GM23338 (cell line): ENCODE data around the gene USP37. TPM values are rescaled to one million over a fixed set of nuclear protein-coding genes. Genes with fewer than 3 reads are reported as not detected.

ENCODE experiments used
- ATAC-seq: fragments of 200-7000 bp; cut with Tn5 transposase; 3 replicates; pipeline ENCODE4 v1.9.1; 2020
- DNase-seq: peaks from one replicate; pipeline ENCODE4 v3.0.0-alpha.2; 2015; ENCODE audit warnings: low spot score
- H2AFZ ChIP-seq: fragments of 200-600 bp; sonication (generic); 2 replicates; pipeline ENCODE4 v1.8.0; 2016; ENCODE audit warnings: antibody characterized with exemption, mild to moderate bottlenecking, moderate library complexity
- H3F3A ChIP-seq: fragments of 200-600 bp; sonication (generic); replicated peaks from 2 replicates; pipeline ENCODE4 v1.8.0; 2017; ENCODE audit warnings: antibody characterized with exemption, mixed run types, low read depth
- H3K27ac ChIP-seq: fragments of 200-600 bp; sonication (generic); 2 replicates; pipeline ENCODE4 v1.6.1; 2016; ENCODE audit warnings: low read depth
- H3K27me3 ChIP-seq: fragments of 200-600 bp; sonication (generic); 2 replicates; pipeline ENCODE4 v1.8.0; 2016; ENCODE audit warnings: mild to moderate bottlenecking, mixed run types, moderate library complexity; ENCODE audit not compliant: insufficient read depth
- H3K36me3 ChIP-seq: fragments of 200-600 bp; sonication (generic); 2 replicates; pipeline ENCODE4 v1.8.0; 2016; ENCODE audit warnings: mild to moderate bottlenecking; ENCODE audit not compliant: insufficient read depth
- H3K4me1 ChIP-seq: fragments of 200-600 bp; sonication (generic); 2 replicates; pipeline ENCODE4 v1.8.0; 2016; ENCODE audit warnings: mild to moderate bottlenecking, moderate library complexity; ENCODE audit not compliant: insufficient read depth
- H3K4me2 ChIP-seq: fragments of 200-600 bp; sonication (generic); 2 replicates; pipeline ENCODE4 v1.7.1; 2017; ENCODE audit warnings: mixed run types
- H3K4me3 ChIP-seq: fragments of 200-600 bp; sonication (generic); 2 replicates; pipeline ENCODE4 v1.6.1; 2016; ENCODE audit warnings: mixed run types
- H3K79me2 ChIP-seq: fragments of 200-600 bp; sonication (generic); replicated peaks from 2 replicates; pipeline ENCODE4 v1.8.0; 2017; ENCODE audit warnings: mild to moderate bottlenecking; ENCODE audit not compliant: insufficient read depth
- H3K9me2 ChIP-seq: fragments of 200-600 bp; sonication (generic); 2 replicates; pipeline ENCODE4 v1.8.0; 2017; ENCODE audit not compliant: insufficient read depth
- H4K20me1 ChIP-seq: fragments of 200-600 bp; sonication (generic); replicated peaks from 2 replicates; pipeline ENCODE4 v1.8.0; 2017; ENCODE audit warnings: mild to moderate bottlenecking; ENCODE audit not compliant: insufficient read depth
- H3K27ac Mint-ChIP-seq: 2 replicates; pipeline ENCODE4 v1.8.0; 2020; ENCODE audit warnings: inconsistent platforms, mild to moderate bottlenecking, moderate library complexity, mixed read lengths
- H3K27me3 Mint-ChIP-seq: 3 replicates; pipeline ENCODE4 v1.8.0; 2022; ENCODE audit warnings: low read depth, mild to moderate bottlenecking, moderate library complexity, mixed read lengths, inconsistent platforms; ENCODE audit not compliant: insufficient read depth, poor library complexity
- H3K36me3 Mint-ChIP-seq: 3 replicates; pipeline ENCODE4 v1.8.0; 2021; ENCODE audit warnings: low read depth, mild to moderate bottlenecking, inconsistent platforms, moderate library complexity, mixed read lengths
- H3K4me1 Mint-ChIP-seq: 3 replicates; pipeline ENCODE4 v1.8.0; 2020; ENCODE audit warnings: mild to moderate bottlenecking, inconsistent platforms, mixed read lengths
- H3K4me3 Mint-ChIP-seq: 3 replicates; pipeline ENCODE4 v1.8.0; 2021; ENCODE audit warnings: moderate library complexity, mild to moderate bottlenecking, inconsistent platforms, mixed read lengths
- H3K9me3 Mint-ChIP-seq: 3 replicates; pipeline ENCODE4 v1.8.0; 2020; ENCODE audit warnings: moderate library complexity, mild to moderate bottlenecking, inconsistent platforms, mixed read lengths
- EZH2 ChIP-seq: fragments of 200-600 bp; sonication (generic); IDR thresholded peaks from one replicate; pipeline ENCODE4 v1.8.0; 2017; ENCODE audit warnings: antibody characterized with exemption, mild to moderate bottlenecking, low read depth; ENCODE audit not compliant: unreplicated experiment
- EZH2phosphoT487 ChIP-seq: fragments of 200-600 bp; sonication (generic); IDR thresholded peaks from one replicate; pipeline ENCODE4 v1.8.1; 2018; ENCODE audit warnings: antibody characterized with exemption; ENCODE audit not compliant: unreplicated experiment
- STAT1 ChIP-seq: IDR thresholded peaks from one replicate; pipeline ENCODE4 v1.6.1; 2016; ENCODE audit warnings: antibody characterized with exemption; ENCODE audit not compliant: unreplicated experiment
- ZNF114 ChIP-seq: fragments of 250-450 bp; sonication (Bioruptor Pico); IDR thresholded peaks from 2 replicates; pipeline ENCODE4 v1.5.0; 2020; ENCODE audit warnings: mild to moderate bottlenecking, moderate library complexity
- ZNF331 ChIP-seq: fragments of 250-450 bp; sonication (Bioruptor Pico); IDR thresholded peaks from 2 replicates; pipeline ENCODE4 v1.5.0; 2020; ENCODE audit warnings: low read depth, mild to moderate bottlenecking, moderate library complexity
- polyA plus RNA-seq: library from polyadenylated mRNA; unstranded; fragments of >200 nt; fragmentation: Nextera tagmentation; extraction: Ambion mirVana; gene quantifications from 2 replicates; pipeline ENCODE4 v1.2.1, GENCODE V29; 2016
- total RNA-seq: library from RNA; depleted of rRNA; stranded (reverse); fragments of >200 nt; shearing (Covaris generic); gene quantifications from 2 replicates; pipeline ENCODE4 v1.2.3, GENCODE V29; 2014
- TF ChIP-seq, protein P1 (sequence below): IDR thresholded peaks from 2 replicates; pipeline ENCODE4 v1.6.1; 2016; ENCODE audit warnings: antibody characterized with exemption
- TF ChIP-seq, protein P2 (sequence below), 2 experiments: fragments of 200-600 bp in 1 of 2; sonication (generic) in 1 of 2; conservative IDR thresholded peaks; 2 replicates each; pipeline versions ENCODE4 v1.5.1 to v1.6.1; 2016 to 2017; ENCODE audit warnings: antibody characterized with exemption in 2 of 2, low read depth in 2 of 2, mild to moderate bottlenecking in 2 of 2, moderate library complexity in 1 of 2
- TF ChIP-seq, protein P3 (sequence below): IDR thresholded peaks from one replicate; pipeline ENCODE4 v1.6.1; 2018; ENCODE audit warnings: antibody characterized with exemption; ENCODE audit not compliant: unreplicated experiment

The USP37 gene
- total and polyA plus RNA-seq, 2 experiments from 2014 or later: 8.2 to 21.0 TPM

DNA sequence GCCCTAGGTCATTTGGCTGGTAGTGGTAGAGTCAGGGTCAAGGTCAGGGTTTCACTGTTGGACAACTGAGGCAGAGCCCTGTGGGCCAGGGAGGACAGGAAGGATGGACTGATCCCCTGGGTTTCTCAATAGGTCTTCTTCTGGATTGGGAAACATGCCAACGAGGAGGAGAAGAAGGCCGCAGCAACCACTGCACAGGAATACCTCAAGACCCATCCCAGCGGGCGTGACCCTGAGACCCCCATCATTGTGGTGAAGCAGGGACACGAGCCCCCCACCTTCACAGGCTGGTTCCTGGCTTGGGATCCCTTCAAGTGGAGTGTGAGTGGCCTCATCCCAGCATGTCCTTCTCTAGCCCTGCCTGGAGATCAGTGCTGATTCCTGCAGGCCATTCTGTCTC, 131.2 kb downstream of the USP37 start:
- no peak overlapping the region for H2AFZ ChIP-seq
- H3K4me2 ChIP-seq: no peak overlapping the region
- no peak for TF ChIP-seq STAT1
- TF ChIP-seq, protein P1, sequence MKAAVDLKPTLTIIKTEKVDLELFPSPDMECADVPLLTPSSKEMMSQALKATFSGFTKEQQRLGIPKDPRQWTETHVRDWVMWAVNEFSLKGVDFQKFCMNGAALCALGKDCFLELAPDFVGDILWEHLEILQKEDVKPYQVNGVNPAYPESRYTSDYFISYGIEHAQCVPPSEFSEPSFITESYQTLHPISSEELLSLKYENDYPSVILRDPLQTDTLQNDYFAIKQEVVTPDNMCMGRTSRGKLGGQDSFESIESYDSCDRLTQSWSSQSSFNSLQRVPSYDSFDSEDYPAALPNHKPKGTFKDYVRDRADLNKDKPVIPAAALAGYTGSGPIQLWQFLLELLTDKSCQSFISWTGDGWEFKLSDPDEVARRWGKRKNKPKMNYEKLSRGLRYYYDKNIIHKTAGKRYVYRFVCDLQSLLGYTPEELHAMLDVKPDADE: no peak
- TF ChIP-seq ZNF114 (CRISPR knock-in tag): no peak
- TF ChIP-seq, protein P2, sequence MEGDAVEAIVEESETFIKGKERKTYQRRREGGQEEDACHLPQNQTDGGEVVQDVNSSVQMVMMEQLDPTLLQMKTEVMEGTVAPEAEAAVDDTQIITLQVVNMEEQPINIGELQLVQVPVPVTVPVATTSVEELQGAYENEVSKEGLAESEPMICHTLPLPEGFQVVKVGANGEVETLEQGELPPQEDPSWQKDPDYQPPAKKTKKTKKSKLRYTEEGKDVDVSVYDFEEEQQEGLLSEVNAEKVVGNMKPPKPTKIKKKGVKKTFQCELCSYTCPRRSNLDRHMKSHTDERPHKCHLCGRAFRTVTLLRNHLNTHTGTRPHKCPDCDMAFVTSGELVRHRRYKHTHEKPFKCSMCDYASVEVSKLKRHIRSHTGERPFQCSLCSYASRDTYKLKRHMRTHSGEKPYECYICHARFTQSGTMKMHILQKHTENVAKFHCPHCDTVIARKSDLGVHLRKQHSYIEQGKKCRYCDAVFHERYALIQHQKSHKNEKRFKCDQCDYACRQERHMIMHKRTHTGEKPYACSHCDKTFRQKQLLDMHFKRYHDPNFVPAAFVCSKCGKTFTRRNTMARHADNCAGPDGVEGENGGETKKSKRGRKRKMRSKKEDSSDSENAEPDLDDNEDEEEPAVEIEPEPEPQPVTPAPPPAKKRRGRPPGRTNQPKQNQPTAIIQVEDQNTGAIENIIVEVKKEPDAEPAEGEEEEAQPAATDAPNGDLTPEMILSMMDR (conservative IDR thresholded peaks at IDR 0.05; ENCODE audit: low read depth in 2 of 2): no peak
- H3K4me3 ChIP-seq: no peak overlapping the region
- no peaks in the 10 kb centered on the region for H3K79me2 ChIP-seq
- ATAC-seq (no peak), DNase-seq (no peak)
- no peaks in the 10 kb centered on the region for H3K9me3 Mint-ChIP-seq
- peaks cover 8% of the 10 kb centered on the region for H3K27me3 Mint-ChIP-seq
- no peak overlapping the region for H3K27ac Mint-ChIP-seq
- H3K4me1 ChIP-seq: no peaks in the 10 kb centered on the region
- no peaks in the 10 kb centered on the region for H3K36me3 ChIP-seq
- no peaks in the 10 kb centered on the region for H3F3A ChIP-seq
- no peak overlapping the region for H3K4me3 Mint-ChIP-seq
- H3K4me1 Mint-ChIP-seq: no peaks in the 10 kb centered on the region
- H3K27me3 ChIP-seq: no peaks in the 10 kb centered on the region
- H3K36me3 Mint-ChIP-seq: no peaks in the 10 kb centered on the region
- no peak overlapping the region for H3K27ac ChIP-seq
- no peaks in the 10 kb centered on the region for H4K20me1 ChIP-seq
- H3K9me2 ChIP-seq: no peaks in the 10 kb centered on the region

DNA sequence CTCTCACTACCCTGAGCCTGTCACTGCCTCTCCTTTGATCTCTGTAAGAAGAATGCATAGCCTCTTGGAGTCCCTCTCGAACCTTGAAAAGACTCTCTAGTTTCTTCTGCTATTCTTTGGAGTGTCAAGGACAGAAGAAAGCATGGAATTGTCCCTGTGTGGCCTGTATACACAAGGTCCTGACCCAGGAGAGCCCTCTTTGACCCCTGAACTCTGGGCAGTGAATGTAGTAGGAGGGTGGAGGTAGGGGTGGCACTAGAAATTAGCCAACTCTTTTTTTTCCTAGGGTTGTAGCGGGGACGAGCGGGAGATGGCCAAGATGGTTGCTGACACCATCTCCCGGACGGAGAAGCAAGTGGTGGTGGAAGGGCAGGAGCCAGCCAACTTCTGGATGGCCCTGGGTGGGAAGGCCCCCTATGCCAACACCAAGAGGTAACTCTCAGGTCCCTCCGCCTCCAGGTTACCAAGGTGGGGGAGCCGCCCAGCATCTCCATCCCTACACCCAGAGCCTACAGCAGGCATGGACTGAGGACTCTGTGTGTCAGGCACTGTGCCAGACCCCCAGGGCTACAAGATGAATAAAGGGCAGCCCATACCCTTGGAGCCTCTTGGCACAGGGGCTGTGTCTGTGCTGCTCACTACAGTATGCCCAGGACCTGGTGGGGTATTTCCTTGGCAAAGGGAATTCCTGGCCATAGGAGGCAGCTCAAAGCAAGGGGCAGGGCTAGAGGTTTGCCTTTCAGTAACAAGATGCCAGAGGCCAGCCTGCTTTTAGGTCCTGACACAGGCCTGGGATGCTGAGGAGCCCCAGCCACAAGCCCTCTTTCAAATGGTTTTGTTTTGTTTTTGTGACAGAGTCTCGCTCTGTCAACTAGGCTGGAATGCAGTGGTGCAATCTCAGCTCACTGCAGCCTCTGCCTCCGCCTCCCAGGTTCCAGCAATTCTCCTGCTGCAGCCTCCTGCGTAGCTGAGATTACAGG, 132.9 kb downstream of the USP37 start:
- H3F3A ChIP-seq: no peaks in the 10 kb centered on the region
- DNase-seq: no peak

More for the DNA sequence above, 132.9 kb downstream of the USP37 start:
- Histone ChIP-seq H2AFZ (no peak overlapping the region), H3K4me1 (no peaks in the 10 kb centered on the region), H3K4me3 (no peak overlapping the region), H3K79me2 (no peaks in the 10 kb centered on the region), H3K27me3 (no peaks in the 10 kb centered on the region), H3K27ac (no peak overlapping the region), H3K36me3 (no peaks in the 10 kb centered on the region), H3K4me2 (no peak overlapping the region), H3K9me2 (no peaks in the 10 kb centered on the region), H4K20me1 (no peaks in the 10 kb centered on the region)
- no peak for ATAC-seq
- H3K4me1 Mint-ChIP-seq: no peaks in the 10 kb centered on the region
- H3K27me3 Mint-ChIP-seq: peaks cover 10% of the 10 kb centered on the region
- H3K36me3 Mint-ChIP-seq: no peaks in the 10 kb centered on the region
- H3K4me3 Mint-ChIP-seq: no peak overlapping the region
- TF ChIP-seq, protein P2 (conservative IDR thresholded peaks at IDR 0.05; ENCODE audit: low read depth in 2 of 2): no peak
- TF ChIP-seq EZH2 (no peak), EZH2phosphoT487 (no peak), ZNF331 (CRISPR knock-in tag) (no peak)
- TF ChIP-seq, protein P3, sequence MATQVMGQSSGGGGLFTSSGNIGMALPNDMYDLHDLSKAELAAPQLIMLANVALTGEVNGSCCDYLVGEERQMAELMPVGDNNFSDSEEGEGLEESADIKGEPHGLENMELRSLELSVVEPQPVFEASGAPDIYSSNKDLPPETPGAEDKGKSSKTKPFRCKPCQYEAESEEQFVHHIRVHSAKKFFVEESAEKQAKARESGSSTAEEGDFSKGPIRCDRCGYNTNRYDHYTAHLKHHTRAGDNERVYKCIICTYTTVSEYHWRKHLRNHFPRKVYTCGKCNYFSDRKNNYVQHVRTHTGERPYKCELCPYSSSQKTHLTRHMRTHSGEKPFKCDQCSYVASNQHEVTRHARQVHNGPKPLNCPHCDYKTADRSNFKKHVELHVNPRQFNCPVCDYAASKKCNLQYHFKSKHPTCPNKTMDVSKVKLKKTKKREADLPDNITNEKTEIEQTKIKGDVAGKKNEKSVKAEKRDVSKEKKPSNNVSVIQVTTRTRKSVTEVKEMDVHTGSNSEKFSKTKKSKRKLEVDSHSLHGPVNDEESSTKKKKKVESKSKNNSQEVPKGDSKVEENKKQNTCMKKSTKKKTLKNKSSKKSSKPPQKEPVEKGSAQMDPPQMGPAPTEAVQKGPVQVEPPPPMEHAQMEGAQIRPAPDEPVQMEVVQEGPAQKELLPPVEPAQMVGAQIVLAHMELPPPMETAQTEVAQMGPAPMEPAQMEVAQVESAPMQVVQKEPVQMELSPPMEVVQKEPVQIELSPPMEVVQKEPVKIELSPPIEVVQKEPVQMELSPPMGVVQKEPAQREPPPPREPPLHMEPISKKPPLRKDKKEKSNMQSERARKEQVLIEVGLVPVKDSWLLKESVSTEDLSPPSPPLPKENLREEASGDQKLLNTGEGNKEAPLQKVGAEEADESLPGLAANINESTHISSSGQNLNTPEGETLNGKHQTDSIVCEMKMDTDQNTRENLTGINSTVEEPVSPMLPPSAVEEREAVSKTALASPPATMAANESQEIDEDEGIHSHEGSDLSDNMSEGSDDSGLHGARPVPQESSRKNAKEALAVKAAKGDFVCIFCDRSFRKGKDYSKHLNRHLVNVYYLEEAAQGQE: no peak
- H3K9me3 Mint-ChIP-seq: no peaks in the 10 kb centered on the region
- no peak overlapping the region for H3K27ac Mint-ChIP-seq
